ENCODE measurements around the gene SLC5A11.
"Not testable (repeated sequence)": the region's sequence is repeated elsewhere in the genome, so short reads cannot be mapped to it uniquely, and the experiment has no call there.

Gene SLC5A11

GRCh38 chr16:24836836-24837235 is 8.9 kb upstream of the SLC5A11 start:
- no peak for DNase-seq

GRCh38 chr16:24837969-24838368 is 7.8 kb upstream of the SLC5A11 start:
- no peak for DNase-seq

- DNase-seq: no peak
Measured at GRCh38 chr16:24838554-24839266, 7.1 kb upstream of the SLC5A11 start.

GRCh38 chr16:24839347-24839972 is 6.3 kb upstream of the SLC5A11 start:
- no peak for DNase-seq

GRCh38 chr16:24841291-24841690 is 4.5 kb upstream of the SLC5A11 start:
- no peak for DNase-seq

- no peak for DNase-seq
Measured at GRCh38 chr16:24844101-24845030, 1.4 kb upstream of the SLC5A11 start.

GRCh38 chr16:24845031-24845365 is 765 bp upstream of the SLC5A11 start:
- DNase-seq: not testable (repeated sequence)

GRCh38 chr16:24846548-24847357 is 990 bp downstream of the SLC5A11 start:
- no peak for DNase-seq

GRCh38 chr16:24847358-24847664 is 1.5 kb downstream of the SLC5A11 start:
- DNase-seq: no peak

- DNase-seq: no peak
Measured at GRCh38 chr16:24848065-24848464, 2.3 kb downstream of the SLC5A11 start.

GRCh38 chr16:24849641-24850040 is 3.9 kb downstream of the SLC5A11 start:
- DNase-seq: no peak

GRCh38 chr16:24850289-24850938 is 4.7 kb downstream of the SLC5A11 start:
- DNase-seq: no peak

GRCh38 chr16:24851700-24852099 is 5.9 kb downstream of the SLC5A11 start:
- DNase-seq: no peak

- no peak for DNase-seq
Measured at GRCh38 chr16:24852281-24852721, 6.5 kb downstream of the SLC5A11 start.

- DNase-seq: no peak
Measured at GRCh38 chr16:24853169-24853824, 7.5 kb downstream of the SLC5A11 start.

GRCh38 chr16:24853830-24854229 is 8.1 kb downstream of the SLC5A11 start:
- peak; percentile 26 for DNase-seq

GRCh38 chr16:24854607-24855171 is 8.9 kb downstream of the SLC5A11 start:
- DNase-seq: no peak

GRCh38 chr16:24855678-24856077 is 9.9 kb downstream of the SLC5A11 start:
- no peak for DNase-seq

GRCh38 chr16:24856871-24857270 is 11.1 kb downstream of the SLC5A11 start:
- not testable (repeated sequence) for DNase-seq

GRCh38 chr16:24858219-24859041 is 12.7 kb downstream of the SLC5A11 start:
- no peak for DNase-seq

GRCh38 chr16:24861461-24861860 is 15.7 kb downstream of the SLC5A11 start:
- DNase-seq: no peak

Measured in NCI-H1694 (cell line).